Glutamatergic neuron (in vitro differentiated cells): ENCODE data around the gene PLTP. TPM values are rescaled to one million over a fixed set of nuclear protein-coding genes. Genes with fewer than 3 reads are reported as not detected.

Experiments used
- DNase-seq: peaks from one replicate; pipeline ENCODE4 v3.0.0; 2022
- H3K27ac Mint-ChIP-seq: one replicate; pipeline ENCODE4 v1.8.0; 2020; ENCODE audit warnings: mild to moderate bottlenecking, mixed read lengths, inconsistent platforms; ENCODE audit not compliant: unreplicated experiment
- H3K27me3 Mint-ChIP-seq: one replicate; pipeline ENCODE4 v1.8.0; 2020; ENCODE audit warnings: mild to moderate bottlenecking, moderate library complexity, mixed read lengths, inconsistent platforms; ENCODE audit not compliant: unreplicated experiment
- H3K36me3 Mint-ChIP-seq: one replicate; pipeline ENCODE4 v1.8.0; 2020; ENCODE audit warnings: mild to moderate bottlenecking, mixed read lengths, inconsistent platforms; ENCODE audit not compliant: unreplicated experiment
- H3K4me1 Mint-ChIP-seq: one replicate; pipeline ENCODE4 v1.8.0; 2020; ENCODE audit warnings: mild to moderate bottlenecking, low read depth, mixed read lengths, inconsistent platforms; ENCODE audit not compliant: unreplicated experiment
- H3K4me3 Mint-ChIP-seq: one replicate; pipeline ENCODE4 v1.8.0; 2020; ENCODE audit warnings: mild to moderate bottlenecking, mixed read lengths, inconsistent platforms; ENCODE audit not compliant: unreplicated experiment
- H3K9me3 Mint-ChIP-seq: one replicate; pipeline ENCODE4 v1.8.0; 2020; ENCODE audit warnings: mild to moderate bottlenecking, moderate library complexity, mixed read lengths, inconsistent platforms; ENCODE audit not compliant: unreplicated experiment
- total RNA-seq: library from RNA; stranded (reverse); fragmentation: NEBNext Ultra II Directional; extraction: Animal tissue kit (Norgen Biotek cat#: 25700); gene quantifications from one replicate; pipeline ENCODE4 v1.2.1, GENCODE V29; 2021; ENCODE audit not compliant: unreplicated experiment
- TF ChIP-seq, protein P1 (sequence below): fragments of 200-600 bp; sonication (generic); IDR thresholded peaks from one replicate; pipeline ENCODE4 v1.5.0; 2021; ENCODE audit not compliant: partially characterized antibody, unreplicated experiment

The PLTP gene
- total RNA-seq, 1 donor from 2014 or later: 29.7 TPM

- TF ChIP-seq, protein P1, sequence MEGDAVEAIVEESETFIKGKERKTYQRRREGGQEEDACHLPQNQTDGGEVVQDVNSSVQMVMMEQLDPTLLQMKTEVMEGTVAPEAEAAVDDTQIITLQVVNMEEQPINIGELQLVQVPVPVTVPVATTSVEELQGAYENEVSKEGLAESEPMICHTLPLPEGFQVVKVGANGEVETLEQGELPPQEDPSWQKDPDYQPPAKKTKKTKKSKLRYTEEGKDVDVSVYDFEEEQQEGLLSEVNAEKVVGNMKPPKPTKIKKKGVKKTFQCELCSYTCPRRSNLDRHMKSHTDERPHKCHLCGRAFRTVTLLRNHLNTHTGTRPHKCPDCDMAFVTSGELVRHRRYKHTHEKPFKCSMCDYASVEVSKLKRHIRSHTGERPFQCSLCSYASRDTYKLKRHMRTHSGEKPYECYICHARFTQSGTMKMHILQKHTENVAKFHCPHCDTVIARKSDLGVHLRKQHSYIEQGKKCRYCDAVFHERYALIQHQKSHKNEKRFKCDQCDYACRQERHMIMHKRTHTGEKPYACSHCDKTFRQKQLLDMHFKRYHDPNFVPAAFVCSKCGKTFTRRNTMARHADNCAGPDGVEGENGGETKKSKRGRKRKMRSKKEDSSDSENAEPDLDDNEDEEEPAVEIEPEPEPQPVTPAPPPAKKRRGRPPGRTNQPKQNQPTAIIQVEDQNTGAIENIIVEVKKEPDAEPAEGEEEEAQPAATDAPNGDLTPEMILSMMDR: no peak
- Mint-ChIP-seq H3K4me1 (no peaks in the 10 kb centered on the region), H3K4me3 (no peak overlapping the region), H3K27ac (no peak overlapping the region), H3K9me3 (peaks cover 11% of the 10 kb centered on the region), H3K27me3 (peaks cover 2% of the 10 kb centered on the region), H3K36me3 (no peaks in the 10 kb centered on the region)
- no peak for DNase-seq
Measured at GRCh38 chr20:45950330-45950646, 38.3 kb upstream of the PLTP start.

- H3K4me3 Mint-ChIP-seq: no peak overlapping the region
- H3K27ac Mint-ChIP-seq: no peak overlapping the region
- no peaks in the 10 kb centered on the region for H3K36me3 Mint-ChIP-seq
- H3K9me3 Mint-ChIP-seq: peaks cover 11% of the 10 kb centered on the region
- DNase-seq: no peak
- no peaks in the 10 kb centered on the region for H3K4me1 Mint-ChIP-seq
- H3K27me3 Mint-ChIP-seq: peaks cover 2% of the 10 kb centered on the region
- TF ChIP-seq, protein P1: no peak
Measured at GRCh38 chr20:45949542-45950329, 37.8 kb upstream of the PLTP start.

- Mint-ChIP-seq H3K4me3 (no peak overlapping the region), H3K4me1 (no peaks in the 10 kb centered on the region), H3K36me3 (no peaks in the 10 kb centered on the region), H3K27ac (no peak overlapping the region), H3K27me3 (peaks cover 2% of the 10 kb centered on the region), H3K9me3 (peaks cover 11% of the 10 kb centered on the region)
- no peak for DNase-seq
- TF ChIP-seq, protein P1: no peak
Measured at GRCh38 chr20:45948742-45949541, 37.0 kb upstream of the PLTP start.

DNA sequence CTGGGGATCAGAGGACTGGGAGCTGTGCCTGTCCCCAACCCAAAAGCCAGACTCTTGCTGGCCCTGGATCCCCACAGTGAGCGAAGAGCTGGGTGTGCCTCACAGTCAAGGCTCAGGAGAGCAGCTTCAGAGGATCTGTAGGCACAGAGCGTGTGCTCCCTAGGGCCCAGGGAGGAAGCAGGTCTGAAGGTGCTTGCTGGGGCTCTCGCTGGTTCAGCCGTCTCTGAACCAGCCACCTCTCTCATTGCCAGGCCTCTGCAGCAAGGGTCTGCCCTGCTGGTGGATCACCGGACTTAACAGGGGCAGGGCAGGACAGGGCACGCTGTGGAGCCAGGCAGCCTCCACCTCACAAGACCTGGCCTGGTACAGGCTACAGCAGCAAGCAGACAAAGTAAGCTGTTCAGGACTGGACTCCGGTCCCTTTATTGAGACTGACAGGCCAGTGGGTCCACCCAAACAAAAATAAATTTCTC lies 36.3 kb upstream of the PLTP start:
- no peak overlapping the region for H3K27ac Mint-ChIP-seq
- peaks cover 11% of the 10 kb centered on the region for H3K9me3 Mint-ChIP-seq
- TF ChIP-seq, protein P1: no peak

More for the DNA sequence above, 36.3 kb upstream of the PLTP start:
- Mint-ChIP-seq H3K27me3 (peaks cover 2% of the 10 kb centered on the region), H3K4me3 (no peak overlapping the region), H3K4me1 (no peaks in the 10 kb centered on the region), H3K36me3 (no peaks in the 10 kb centered on the region)
- no peak for DNase-seq
